Gastroesophageal sphincter (tissue), 2 donors: ENCODE measurements around the gene SLC6A5.

Experiments used
- POLR2A ChIP-seq, 2 donors: fragments of 450-650 bp; IDR thresholded peaks; one replicate each; pipeline ENCODE4 v1.6.1; 2017; ENCODE audit warnings: antibody characterized with exemption in 2 of 2, mild to moderate bottlenecking in 2 of 2, moderate library complexity in 1 of 2
- POLR2AphosphoS5 ChIP-seq: sonication (generic); formaldehyde crosslinking; IDR thresholded peaks from one replicate; pipeline ENCODE4 v1.6.1; 2017; ENCODE audit warnings: antibody characterized with exemption

DNA sequence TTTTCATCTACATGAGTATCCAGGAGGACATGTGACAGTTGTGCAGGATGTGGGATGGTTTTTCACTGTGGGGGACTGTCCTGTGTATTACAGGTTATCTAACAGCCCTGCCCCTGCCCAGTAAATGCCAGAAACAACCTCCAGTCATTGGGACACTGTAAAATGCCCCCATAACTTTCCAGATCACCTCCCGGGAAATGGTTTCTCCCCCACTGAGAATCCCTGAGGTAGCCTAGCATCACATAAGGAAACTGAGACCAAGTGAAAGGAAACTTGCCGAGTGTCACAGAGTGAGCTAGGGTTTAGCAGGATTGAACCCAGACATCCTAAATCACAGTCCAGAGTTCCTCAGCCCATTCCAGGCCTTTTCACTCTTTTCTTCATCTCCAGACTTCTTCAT, 48.3 kb upstream of the SLC6A5 start:
- TF ChIP-seq POLR2A (IDR thresholded peaks at IDR 0.05) = no peak
- TF ChIP-seq POLR2AphosphoS5 = no peak
